ENCODE results near the gene ZNF367.

DNA sequence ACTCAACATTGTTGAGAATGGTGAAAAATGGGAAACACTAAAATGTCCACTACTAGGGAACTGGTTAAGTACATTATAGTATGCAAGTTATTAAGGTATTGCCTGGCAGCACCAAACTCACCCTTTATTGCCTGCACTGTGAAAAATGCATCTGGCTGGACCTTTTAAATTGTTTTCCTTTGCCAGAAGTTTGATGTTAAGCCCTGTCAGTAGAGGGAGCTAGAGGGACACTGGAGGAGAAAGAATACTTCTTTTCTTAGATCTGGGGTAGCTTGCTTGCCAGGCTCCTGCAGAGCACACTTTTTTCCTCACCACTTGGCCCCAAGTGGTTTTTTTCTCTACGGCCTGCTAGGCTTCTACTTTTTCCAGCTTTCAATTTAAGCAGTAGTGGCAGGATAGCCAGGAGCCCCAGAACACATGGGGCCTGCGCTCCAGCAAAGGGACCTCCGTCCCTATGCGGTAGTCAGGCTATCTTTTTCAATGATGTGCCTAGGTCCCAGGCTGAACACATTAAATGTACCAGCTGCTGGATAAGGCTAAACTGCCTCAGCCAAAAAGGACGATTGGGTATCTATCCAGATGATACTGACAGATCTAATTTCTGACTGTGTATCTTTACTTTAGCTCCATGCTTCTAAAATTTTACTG is 23.8 kb upstream of the ZNF367 start:
- TF ChIP-seq, protein P1, sequence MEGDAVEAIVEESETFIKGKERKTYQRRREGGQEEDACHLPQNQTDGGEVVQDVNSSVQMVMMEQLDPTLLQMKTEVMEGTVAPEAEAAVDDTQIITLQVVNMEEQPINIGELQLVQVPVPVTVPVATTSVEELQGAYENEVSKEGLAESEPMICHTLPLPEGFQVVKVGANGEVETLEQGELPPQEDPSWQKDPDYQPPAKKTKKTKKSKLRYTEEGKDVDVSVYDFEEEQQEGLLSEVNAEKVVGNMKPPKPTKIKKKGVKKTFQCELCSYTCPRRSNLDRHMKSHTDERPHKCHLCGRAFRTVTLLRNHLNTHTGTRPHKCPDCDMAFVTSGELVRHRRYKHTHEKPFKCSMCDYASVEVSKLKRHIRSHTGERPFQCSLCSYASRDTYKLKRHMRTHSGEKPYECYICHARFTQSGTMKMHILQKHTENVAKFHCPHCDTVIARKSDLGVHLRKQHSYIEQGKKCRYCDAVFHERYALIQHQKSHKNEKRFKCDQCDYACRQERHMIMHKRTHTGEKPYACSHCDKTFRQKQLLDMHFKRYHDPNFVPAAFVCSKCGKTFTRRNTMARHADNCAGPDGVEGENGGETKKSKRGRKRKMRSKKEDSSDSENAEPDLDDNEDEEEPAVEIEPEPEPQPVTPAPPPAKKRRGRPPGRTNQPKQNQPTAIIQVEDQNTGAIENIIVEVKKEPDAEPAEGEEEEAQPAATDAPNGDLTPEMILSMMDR (conservative IDR thresholded peaks at IDR 0.05; ENCODE audit: low read depth in 2 of 2) = peak; percentile 73 to 79
- TF ChIP-seq STAT1 (IDR thresholded peaks at IDR 0.05; ENCODE audit: unreplicated experiment) (no peak), POLR2AphosphoS5 (IDR thresholded peaks at IDR 0.05; ENCODE audit: low read depth) (no peak)
